Heart left ventricle (tissue), 13 donors: Measurements from ENCODE around the gene ZNF423.

Source experiments
- POLR2A ChIP-seq, 2 donors: fragments of 450-650 bp; IDR thresholded peaks; one replicate each; pipeline ENCODE4 v1.6.1; 2017; ENCODE audit warnings: antibody characterized with exemption in 2 of 2, mild to moderate bottlenecking in 2 of 2, moderate library complexity in 2 of 2
- TF ChIP-seq, protein P1 (sequence below), 12 donors: fragments of 200-600 bp; sonication (generic) in 4 of 12; IDR thresholded peaks; one replicate each; pipeline versions ENCODE4 v1.5.0 to v1.8.0; 2018 to 2022; ENCODE audit warnings: antibody characterized with exemption in 12 of 12, mild to moderate bottlenecking in 5 of 12
- donor health status: ischemic (EF 13 %, LVEDD 7.1; RV severe dilation, severe dysfunction).
- donor health status: DM: no; HTN: yes; CAD: no.
- donor health status: DM: no; HTN: no; CAD: no.
- donor health status: ischemic (EF 25% LVEDD 6.9; RV normal size, moderate dysfunction).
- donor health status: ischemic (EF 25% LVEDD 5.7; RV mildly dilated, moderate dysfunction).
- donor health status: ischemic (EF 35%, LVEDD 5.7; RV mildly dilated, moderate dysfunction).
- donor health status: nonischemic (EF 11% LVEDD 7.7; RV severe dilation, severe dysfunction).
- donor health status: DM: yes; HTN: yes; CAD: no.
- donor health status: PGD.
- donor health status: ischemic (EF 29% LVEDD 5.4; RV normal size, mild dysfunction).
- donor health status: nonischemic (EF 23%, LVEDD 6.1; RV moderate dilation, normal function).

GRCh38 chr16:49645263-49645662 is 210.6 kb downstream of the ZNF423 start:
- TF ChIP-seq, protein P1, sequence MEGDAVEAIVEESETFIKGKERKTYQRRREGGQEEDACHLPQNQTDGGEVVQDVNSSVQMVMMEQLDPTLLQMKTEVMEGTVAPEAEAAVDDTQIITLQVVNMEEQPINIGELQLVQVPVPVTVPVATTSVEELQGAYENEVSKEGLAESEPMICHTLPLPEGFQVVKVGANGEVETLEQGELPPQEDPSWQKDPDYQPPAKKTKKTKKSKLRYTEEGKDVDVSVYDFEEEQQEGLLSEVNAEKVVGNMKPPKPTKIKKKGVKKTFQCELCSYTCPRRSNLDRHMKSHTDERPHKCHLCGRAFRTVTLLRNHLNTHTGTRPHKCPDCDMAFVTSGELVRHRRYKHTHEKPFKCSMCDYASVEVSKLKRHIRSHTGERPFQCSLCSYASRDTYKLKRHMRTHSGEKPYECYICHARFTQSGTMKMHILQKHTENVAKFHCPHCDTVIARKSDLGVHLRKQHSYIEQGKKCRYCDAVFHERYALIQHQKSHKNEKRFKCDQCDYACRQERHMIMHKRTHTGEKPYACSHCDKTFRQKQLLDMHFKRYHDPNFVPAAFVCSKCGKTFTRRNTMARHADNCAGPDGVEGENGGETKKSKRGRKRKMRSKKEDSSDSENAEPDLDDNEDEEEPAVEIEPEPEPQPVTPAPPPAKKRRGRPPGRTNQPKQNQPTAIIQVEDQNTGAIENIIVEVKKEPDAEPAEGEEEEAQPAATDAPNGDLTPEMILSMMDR (IDR thresholded peaks at IDR 0.05): no peak
- no peak for TF ChIP-seq POLR2A (IDR thresholded peaks at IDR 0.05)
